WTC11 (cell line): ENCODE measurements around the gene GHRHR. TPM values are rescaled to one million over a fixed set of nuclear protein-coding genes. Genes with fewer than 3 reads are reported as not detected.

Source experiments
- ATAC-seq: fragments of 200-7000 bp; cut with Tn5 transposase; 2 replicates; pipeline ENCODE4 v1.10.0; 2021; ENCODE audit warnings: mild to moderate bottlenecking, moderate library complexity
- CTCF ChIA-PET: fragments of 300-600 bp; sonication (Branson Sonifier 250); formaldehyde crosslinking; loops from one replicate; lab custom pipeline; 2021; ENCODE audit warnings: antibody characterized with exemption; lab: Charles Lee
- POLR2A ChIA-PET: fragments of 350-600 bp; sonication (Branson Sonifier 250); formaldehyde crosslinking; loops from one replicate; lab custom pipeline; 2021; ENCODE audit warnings: antibody characterized with exemption; lab: Charles Lee
- DNase-seq: peaks from one replicate; pipeline ENCODE4 v3.0.0; 2021; ENCODE audit warnings: low spot score
- H3K27ac Mint-ChIP-seq: 2 replicates; pipeline ENCODE4 v1.8.0; 2021; ENCODE audit warnings: mixed read lengths
- H3K27me3 Mint-ChIP-seq: 2 replicates; pipeline ENCODE4 v1.8.0; 2021; ENCODE audit warnings: low read depth, mild to moderate bottlenecking, moderate library complexity, mixed read lengths
- H3K36me3 Mint-ChIP-seq: 2 replicates; pipeline ENCODE4 v1.8.0; 2021; ENCODE audit warnings: mixed read lengths
- H3K4me1 Mint-ChIP-seq: 2 replicates; pipeline ENCODE4 v1.8.0; 2022; ENCODE audit warnings: mixed read lengths
- H3K4me3 Mint-ChIP-seq: 2 replicates; pipeline ENCODE4 v1.8.0; 2021; ENCODE audit warnings: mild to moderate bottlenecking, moderate library complexity, mixed read lengths
- H3K9me3 Mint-ChIP-seq: 2 replicates; pipeline ENCODE4 v1.8.0; 2021; ENCODE audit warnings: mixed read lengths
- CREM ChIP-seq: sonication (generic); formaldehyde crosslinking; IDR thresholded peaks from 2 replicates; pipeline ENCODE4 v1.8.1; 2022; ENCODE audit warnings: mild to moderate bottlenecking, missing genetic modification reagents, moderate library complexity
- ESRRA ChIP-seq: sonication (generic); formaldehyde crosslinking; IDR thresholded peaks from 2 replicates; pipeline ENCODE4 v1.8.1; 2022; ENCODE audit warnings: mild to moderate bottlenecking, missing genetic modification reagents, borderline replicate concordance
- ETV6 ChIP-seq: sonication (generic); formaldehyde crosslinking; IDR thresholded peaks from 2 replicates; pipeline ENCODE4 v1.8.1; 2022; ENCODE audit warnings: mild to moderate bottlenecking, missing genetic modification reagents
- FOXK1 ChIP-seq: sonication (generic); formaldehyde crosslinking; IDR thresholded peaks from 2 replicates; pipeline ENCODE4 v1.8.0; 2022; ENCODE audit warnings: mild to moderate bottlenecking, moderate library complexity, missing genetic modification reagents
- MYBL2 ChIP-seq: sonication (generic); formaldehyde crosslinking; IDR thresholded peaks from 2 replicates; pipeline ENCODE4 v1.8.1; 2023; ENCODE audit warnings: mild to moderate bottlenecking, moderate library complexity, missing genetic modification reagents
- NFE2L1 ChIP-seq: sonication (generic); formaldehyde crosslinking; IDR thresholded peaks from 2 replicates; pipeline ENCODE4 v1.8.1; 2023; ENCODE audit warnings: missing genetic modification reagents
- NR1H2 ChIP-seq: sonication (generic); formaldehyde crosslinking; IDR thresholded peaks from 2 replicates; pipeline ENCODE4 v1.9.0; 2021; ENCODE audit warnings: mild to moderate bottlenecking, moderate library complexity, missing genetic modification reagents
- NR3C1 ChIP-seq: sonication (generic); formaldehyde crosslinking; conservative IDR thresholded peaks from 2 replicates; pipeline ENCODE4 v1.8.1; 2023; ENCODE audit warnings: low read depth, mild to moderate bottlenecking, missing genetic modification reagents
- TCF7 ChIP-seq: sonication (generic); formaldehyde crosslinking; IDR thresholded peaks from 2 replicates; pipeline ENCODE4 v1.8.0; 2022; ENCODE audit warnings: mild to moderate bottlenecking, low read depth, missing genetic modification reagents, moderate library complexity
- ZBTB21 ChIP-seq: sonication (generic); formaldehyde crosslinking; IDR thresholded peaks from 2 replicates; pipeline ENCODE4 v1.8.1; 2023; ENCODE audit warnings: mild to moderate bottlenecking, missing genetic modification reagents, borderline replicate concordance
- ZNF138 ChIP-seq: sonication (generic); formaldehyde crosslinking; conservative IDR thresholded peaks from 2 replicates; pipeline ENCODE4 v1.8.1; 2022; ENCODE audit warnings: mild to moderate bottlenecking, moderate library complexity, missing genetic modification reagents
- ZNF263 ChIP-seq: sonication (generic); formaldehyde crosslinking; IDR thresholded peaks from 2 replicates; pipeline ENCODE4 v1.8.1; 2022; ENCODE audit warnings: low read depth, mild to moderate bottlenecking, moderate library complexity, missing genetic modification reagents
- total RNA-seq: library from RNA; stranded (reverse); gene quantifications from 3 replicates; pipeline ENCODE4 v1.2.3, GENCODE V29; 2021
- TF ChIP-seq, protein P1 (sequence below): sonication (generic); formaldehyde crosslinking; IDR thresholded peaks from 2 replicates; pipeline ENCODE4 v1.8.1; 2022; ENCODE audit warnings: mild to moderate bottlenecking, moderate library complexity, missing genetic modification reagents
- TF ChIP-seq, protein P2 (sequence below): sonication (generic); formaldehyde crosslinking; IDR thresholded peaks from 2 replicates; pipeline ENCODE4 v1.8.1; 2023; ENCODE audit warnings: mild to moderate bottlenecking, missing genetic modification reagents, borderline replicate concordance
- TF ChIP-seq, protein P3 (sequence below): sonication (generic); formaldehyde crosslinking; IDR thresholded peaks from 2 replicates; pipeline ENCODE4 v1.8.1; 2023; ENCODE audit warnings: mild to moderate bottlenecking, missing genetic modification reagents
- TF ChIP-seq, protein P4 (sequence below): fragments of 200-600 bp; IDR thresholded peaks from 2 replicates; pipeline ENCODE4 v1.8.0; 2022; ENCODE audit warnings: antibody characterized with exemption
- TF ChIP-seq, protein P5 (sequence below): sonication (generic); formaldehyde crosslinking; IDR thresholded peaks from 2 replicates; pipeline ENCODE4 v1.8.0; 2023; ENCODE audit warnings: missing genetic modification reagents, mild to moderate bottlenecking, borderline replicate concordance
- TF ChIP-seq, protein P6 (sequence below): sonication (generic); formaldehyde crosslinking; IDR thresholded peaks from 2 replicates; pipeline ENCODE4 v1.8.0; 2022; ENCODE audit warnings: mild to moderate bottlenecking, missing genetic modification reagents

Gene GHRHR
- total RNA-seq, 1 experiment from 2014 or later = 5.0 TPM

DNA sequence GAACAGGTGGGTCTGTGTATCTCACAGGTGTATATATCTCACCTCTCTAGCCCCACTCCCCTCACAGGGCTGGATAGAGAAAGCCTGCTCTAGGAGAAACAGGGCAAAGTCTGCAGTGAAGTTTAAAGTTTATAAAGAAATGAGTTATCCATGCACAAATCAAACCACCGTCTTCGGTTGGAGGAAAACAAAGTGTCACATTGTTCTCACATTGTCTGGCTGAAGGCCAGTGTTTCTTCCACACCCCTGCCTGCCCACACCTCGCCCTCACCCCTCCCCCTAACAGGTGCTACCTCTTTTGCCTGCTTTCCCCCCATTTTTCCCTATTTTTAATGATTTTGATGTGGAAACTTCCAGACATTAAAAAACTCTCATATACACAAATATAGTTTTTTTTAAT lies 26.3 kb upstream of the GHRHR start:
- TF ChIP-seq, protein P1, sequence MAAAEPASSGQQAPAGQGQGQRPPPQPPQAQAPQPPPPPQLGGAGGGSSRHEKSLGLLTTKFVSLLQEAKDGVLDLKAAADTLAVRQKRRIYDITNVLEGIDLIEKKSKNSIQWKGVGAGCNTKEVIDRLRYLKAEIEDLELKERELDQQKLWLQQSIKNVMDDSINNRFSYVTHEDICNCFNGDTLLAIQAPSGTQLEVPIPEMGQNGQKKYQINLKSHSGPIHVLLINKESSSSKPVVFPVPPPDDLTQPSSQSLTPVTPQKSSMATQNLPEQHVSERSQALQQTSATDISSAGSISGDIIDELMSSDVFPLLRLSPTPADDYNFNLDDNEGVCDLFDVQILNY = no peak
- TF ChIP-seq TCF7 (CRISPR knock-in tag) (no peak), ETV6 (no peak), ZNF263 (CRISPR knock-in tag) (no peak), NR3C1 (CRISPR knock-in tag) (no peak), CREM (no peak), NR1H2 (CRISPR knock-in tag) (no peak)
- TF ChIP-seq, protein P2, sequence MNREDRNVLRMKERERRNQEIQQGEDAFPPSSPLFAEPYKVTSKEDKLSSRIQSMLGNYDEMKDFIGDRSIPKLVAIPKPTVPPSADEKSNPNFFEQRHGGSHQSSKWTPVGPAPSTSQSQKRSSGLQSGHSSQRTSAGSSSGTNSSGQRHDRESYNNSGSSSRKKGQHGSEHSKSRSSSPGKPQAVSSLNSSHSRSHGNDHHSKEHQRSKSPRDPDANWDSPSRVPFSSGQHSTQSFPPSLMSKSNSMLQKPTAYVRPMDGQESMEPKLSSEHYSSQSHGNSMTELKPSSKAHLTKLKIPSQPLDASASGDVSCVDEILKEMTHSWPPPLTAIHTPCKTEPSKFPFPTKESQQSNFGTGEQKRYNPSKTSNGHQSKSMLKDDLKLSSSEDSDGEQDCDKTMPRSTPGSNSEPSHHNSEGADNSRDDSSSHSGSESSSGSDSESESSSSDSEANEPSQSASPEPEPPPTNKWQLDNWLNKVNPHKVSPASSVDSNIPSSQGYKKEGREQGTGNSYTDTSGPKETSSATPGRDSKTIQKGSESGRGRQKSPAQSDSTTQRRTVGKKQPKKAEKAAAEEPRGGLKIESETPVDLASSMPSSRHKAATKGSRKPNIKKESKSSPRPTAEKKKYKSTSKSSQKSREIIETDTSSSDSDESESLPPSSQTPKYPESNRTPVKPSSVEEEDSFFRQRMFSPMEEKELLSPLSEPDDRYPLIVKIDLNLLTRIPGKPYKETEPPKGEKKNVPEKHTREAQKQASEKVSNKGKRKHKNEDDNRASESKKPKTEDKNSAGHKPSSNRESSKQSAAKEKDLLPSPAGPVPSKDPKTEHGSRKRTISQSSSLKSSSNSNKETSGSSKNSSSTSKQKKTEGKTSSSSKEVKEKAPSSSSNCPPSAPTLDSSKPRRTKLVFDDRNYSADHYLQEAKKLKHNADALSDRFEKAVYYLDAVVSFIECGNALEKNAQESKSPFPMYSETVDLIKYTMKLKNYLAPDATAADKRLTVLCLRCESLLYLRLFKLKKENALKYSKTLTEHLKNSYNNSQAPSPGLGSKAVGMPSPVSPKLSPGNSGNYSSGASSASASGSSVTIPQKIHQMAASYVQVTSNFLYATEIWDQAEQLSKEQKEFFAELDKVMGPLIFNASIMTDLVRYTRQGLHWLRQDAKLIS = no peak
- TF ChIP-seq, protein P3, sequence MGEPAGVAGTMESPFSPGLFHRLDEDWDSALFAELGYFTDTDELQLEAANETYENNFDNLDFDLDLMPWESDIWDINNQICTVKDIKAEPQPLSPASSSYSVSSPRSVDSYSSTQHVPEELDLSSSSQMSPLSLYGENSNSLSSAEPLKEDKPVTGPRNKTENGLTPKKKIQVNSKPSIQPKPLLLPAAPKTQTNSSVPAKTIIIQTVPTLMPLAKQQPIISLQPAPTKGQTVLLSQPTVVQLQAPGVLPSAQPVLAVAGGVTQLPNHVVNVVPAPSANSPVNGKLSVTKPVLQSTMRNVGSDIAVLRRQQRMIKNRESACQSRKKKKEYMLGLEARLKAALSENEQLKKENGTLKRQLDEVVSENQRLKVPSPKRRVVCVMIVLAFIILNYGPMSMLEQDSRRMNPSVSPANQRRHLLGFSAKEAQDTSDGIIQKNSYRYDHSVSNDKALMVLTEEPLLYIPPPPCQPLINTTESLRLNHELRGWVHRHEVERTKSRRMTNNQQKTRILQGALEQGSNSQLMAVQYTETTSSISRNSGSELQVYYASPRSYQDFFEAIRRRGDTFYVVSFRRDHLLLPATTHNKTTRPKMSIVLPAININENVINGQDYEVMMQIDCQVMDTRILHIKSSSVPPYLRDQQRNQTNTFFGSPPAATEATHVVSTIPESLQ = no peak
- Mint-ChIP-seq H3K27ac (no peak overlapping the region), H3K4me3 (no peak overlapping the region), H3K36me3 (no peaks in the 10 kb centered on the region), H3K4me1 (0 out of 2 replicates have a peak, but pooled peaks cover 4% of the 10 kb centered on the region), H3K9me3 (no peaks in the 10 kb centered on the region), H3K27me3 (peaks cover 4% of the 10 kb centered on the region)
- no peak for DNase-seq
- no peak for ATAC-seq
- CTCF ChIA-PET = interaction anchor here (1.4 to 3.1 kb wide), 2 partner anchors 29 to 46 kb away, joined by 4 to 39 read pairs; no protein-coding TSS in a partner anchor
- POLR2A ChIA-PET = interaction anchor here (1.8 kb wide), 1 partner anchor 37 kb away, joined by 5 read pairs; no protein-coding TSS in a partner anchor

DNA sequence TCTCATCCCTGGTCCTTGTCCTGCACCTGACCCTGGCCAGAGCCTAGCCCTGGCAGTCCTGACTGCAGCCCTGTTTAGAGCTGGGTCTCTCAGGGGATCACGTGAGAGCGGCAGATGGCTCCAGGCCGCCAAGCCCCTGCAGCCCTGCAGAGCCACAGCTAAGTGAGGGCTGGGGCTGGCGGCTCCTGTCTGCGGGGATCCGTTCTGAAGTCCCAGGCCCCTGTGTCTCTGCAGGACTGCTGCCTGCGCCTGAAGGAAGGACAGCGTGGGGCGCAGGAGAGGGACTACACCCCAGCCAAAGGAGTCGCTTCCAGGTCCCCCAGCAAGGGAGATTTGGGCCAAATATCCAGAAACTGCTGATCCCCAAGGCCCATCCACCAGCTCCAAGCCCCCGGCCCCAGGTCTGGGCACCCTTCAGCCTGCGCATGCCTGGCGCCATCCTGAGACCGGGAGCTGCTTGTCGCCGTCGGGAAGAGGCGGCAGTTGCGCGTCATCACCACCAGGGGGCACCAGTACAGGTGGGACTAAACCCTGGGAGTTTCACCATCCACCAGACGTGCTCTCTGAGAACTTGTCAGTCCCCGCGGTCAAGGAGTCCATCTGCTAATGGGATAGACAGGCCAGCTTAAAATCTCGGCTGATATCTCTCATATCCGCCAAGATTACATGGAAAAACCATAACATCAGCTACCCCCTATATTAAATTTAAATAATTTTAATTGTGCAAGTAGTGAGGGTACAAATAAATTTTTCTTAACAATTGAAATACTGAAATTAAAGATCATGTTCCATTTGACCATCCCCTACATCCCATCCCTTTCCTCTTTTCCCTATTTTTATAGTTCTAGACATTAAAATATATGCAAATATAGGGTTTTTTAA lies 25.1 kb upstream of the GHRHR start:
- H3K36me3 Mint-ChIP-seq = no peaks in the 10 kb centered on the region
- DNase-seq = peak; percentile 98
- ChIA-PET POLR2A (interaction anchor here (0.5 to 1.8 kb wide), 5 partner anchors 33 to 181 kb away, joined by 3 to 8 read pairs (median 5); no protein-coding TSS in a partner anchor), CTCF (interaction anchor here (0.6 to 3.1 kb wide), 97 partner anchors 8 to 463 kb away, joined by 3 to 107 read pairs (median 5); partner anchors contain the start of genes AQP1, GHRHR and MINDY4)
- H3K27ac Mint-ChIP-seq = no peak overlapping the region
- H3K9me3 Mint-ChIP-seq = no peaks in the 10 kb centered on the region
- peak; percentile 95 for ATAC-seq
- peak overlapping the region; percentile 47 for H3K4me3 Mint-ChIP-seq
- 0 out of 2 replicates have a peak, but pooled peaks cover 4% of the 10 kb centered on the region for H3K4me1 Mint-ChIP-seq
- H3K27me3 Mint-ChIP-seq = no peaks in the 10 kb centered on the region; the same call in none of the 2 replicates
- TF ChIP-seq, protein P4, sequence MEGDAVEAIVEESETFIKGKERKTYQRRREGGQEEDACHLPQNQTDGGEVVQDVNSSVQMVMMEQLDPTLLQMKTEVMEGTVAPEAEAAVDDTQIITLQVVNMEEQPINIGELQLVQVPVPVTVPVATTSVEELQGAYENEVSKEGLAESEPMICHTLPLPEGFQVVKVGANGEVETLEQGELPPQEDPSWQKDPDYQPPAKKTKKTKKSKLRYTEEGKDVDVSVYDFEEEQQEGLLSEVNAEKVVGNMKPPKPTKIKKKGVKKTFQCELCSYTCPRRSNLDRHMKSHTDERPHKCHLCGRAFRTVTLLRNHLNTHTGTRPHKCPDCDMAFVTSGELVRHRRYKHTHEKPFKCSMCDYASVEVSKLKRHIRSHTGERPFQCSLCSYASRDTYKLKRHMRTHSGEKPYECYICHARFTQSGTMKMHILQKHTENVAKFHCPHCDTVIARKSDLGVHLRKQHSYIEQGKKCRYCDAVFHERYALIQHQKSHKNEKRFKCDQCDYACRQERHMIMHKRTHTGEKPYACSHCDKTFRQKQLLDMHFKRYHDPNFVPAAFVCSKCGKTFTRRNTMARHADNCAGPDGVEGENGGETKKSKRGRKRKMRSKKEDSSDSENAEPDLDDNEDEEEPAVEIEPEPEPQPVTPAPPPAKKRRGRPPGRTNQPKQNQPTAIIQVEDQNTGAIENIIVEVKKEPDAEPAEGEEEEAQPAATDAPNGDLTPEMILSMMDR = peak; percentile 98
- peak; percentile 57; the same call in 1 of the 2 replicates for TF ChIP-seq MYBL2
- peak; percentile 71; the same call in 1 of the 2 replicates for TF ChIP-seq ZBTB21 (CRISPR knock-in tag)
- TF ChIP-seq ESRRA (CRISPR knock-in tag) = no peak
- TF ChIP-seq, protein P5, sequence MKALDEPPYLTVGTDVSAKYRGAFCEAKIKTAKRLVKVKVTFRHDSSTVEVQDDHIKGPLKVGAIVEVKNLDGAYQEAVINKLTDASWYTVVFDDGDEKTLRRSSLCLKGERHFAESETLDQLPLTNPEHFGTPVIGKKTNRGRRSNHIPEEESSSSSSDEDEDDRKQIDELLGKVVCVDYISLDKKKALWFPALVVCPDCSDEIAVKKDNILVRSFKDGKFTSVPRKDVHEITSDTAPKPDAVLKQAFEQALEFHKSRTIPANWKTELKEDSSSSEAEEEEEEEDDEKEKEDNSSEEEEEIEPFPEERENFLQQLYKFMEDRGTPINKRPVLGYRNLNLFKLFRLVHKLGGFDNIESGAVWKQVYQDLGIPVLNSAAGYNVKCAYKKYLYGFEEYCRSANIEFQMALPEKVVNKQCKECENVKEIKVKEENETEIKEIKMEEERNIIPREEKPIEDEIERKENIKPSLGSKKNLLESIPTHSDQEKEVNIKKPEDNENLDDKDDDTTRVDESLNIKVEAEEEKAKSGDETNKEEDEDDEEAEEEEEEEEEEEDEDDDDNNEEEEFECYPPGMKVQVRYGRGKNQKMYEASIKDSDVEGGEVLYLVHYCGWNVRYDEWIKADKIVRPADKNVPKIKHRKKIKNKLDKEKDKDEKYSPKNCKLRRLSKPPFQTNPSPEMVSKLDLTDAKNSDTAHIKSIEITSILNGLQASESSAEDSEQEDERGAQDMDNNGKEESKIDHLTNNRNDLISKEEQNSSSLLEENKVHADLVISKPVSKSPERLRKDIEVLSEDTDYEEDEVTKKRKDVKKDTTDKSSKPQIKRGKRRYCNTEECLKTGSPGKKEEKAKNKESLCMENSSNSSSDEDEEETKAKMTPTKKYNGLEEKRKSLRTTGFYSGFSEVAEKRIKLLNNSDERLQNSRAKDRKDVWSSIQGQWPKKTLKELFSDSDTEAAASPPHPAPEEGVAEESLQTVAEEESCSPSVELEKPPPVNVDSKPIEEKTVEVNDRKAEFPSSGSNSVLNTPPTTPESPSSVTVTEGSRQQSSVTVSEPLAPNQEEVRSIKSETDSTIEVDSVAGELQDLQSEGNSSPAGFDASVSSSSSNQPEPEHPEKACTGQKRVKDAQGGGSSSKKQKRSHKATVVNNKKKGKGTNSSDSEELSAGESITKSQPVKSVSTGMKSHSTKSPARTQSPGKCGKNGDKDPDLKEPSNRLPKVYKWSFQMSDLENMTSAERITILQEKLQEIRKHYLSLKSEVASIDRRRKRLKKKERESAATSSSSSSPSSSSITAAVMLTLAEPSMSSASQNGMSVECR = 0 out of 2 replicates have a peak, but pooled peaks have one; percentile 34
- peak; percentile 61; the same call in 1 of the 2 replicates for TF ChIP-seq NFE2L1 (CRISPR knock-in tag)
- TF ChIP-seq FOXK1 = 0 out of 2 replicates have a peak, but pooled peaks have one; percentile 44
- peak; percentile 76; the same call in 1 of the 2 replicates for TF ChIP-seq ZNF138 (CRISPR knock-in tag)
- TF ChIP-seq, protein P6, sequence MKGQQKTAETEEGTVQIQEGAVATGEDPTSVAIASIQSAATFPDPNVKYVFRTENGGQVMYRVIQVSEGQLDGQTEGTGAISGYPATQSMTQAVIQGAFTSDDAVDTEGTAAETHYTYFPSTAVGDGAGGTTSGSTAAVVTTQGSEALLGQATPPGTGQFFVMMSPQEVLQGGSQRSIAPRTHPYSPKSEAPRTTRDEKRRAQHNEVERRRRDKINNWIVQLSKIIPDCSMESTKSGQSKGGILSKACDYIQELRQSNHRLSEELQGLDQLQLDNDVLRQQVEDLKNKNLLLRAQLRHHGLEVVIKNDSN (CRISPR knock-in tag) = peak; percentile 92
